Measurements from ENCODE around the gene POPDC3. TPM values are rescaled to one million over a fixed set of nuclear protein-coding genes. Genes with fewer than 3 reads are reported as not detected.
A peak's percentile ranks its signal among the peaks of the same experiment; 100 is the strongest.

POPDC3 gene
- total RNA-seq, 4 donors from 2014 or later = 0.46 to 3.0 TPM; not detected in 2

GRCh38 chr6:105153676-105154075 is 26.1 kb downstream of the POPDC3 start:
- DNase-seq (ENCODE audit: low spot score) (no peak), ATAC-seq (ENCODE audit: low FRiP score) (no peak)

GRCh38 chr6:105152880-105153279 is 26.9 kb downstream of the POPDC3 start:
- DNase-seq (ENCODE audit: low spot score) (no peak), ATAC-seq (ENCODE audit: low FRiP score) (no peak)
- TF ChIP-seq CTCF (IDR thresholded peaks at IDR 0.05) = no peak

More at GRCh38 chr6:105153676-105154075, 26.1 kb downstream of the POPDC3 start:
- TF ChIP-seq CTCF (IDR thresholded peaks at IDR 0.05) = no peak

GRCh38 chr6:105151644-105152043 is 28.2 kb downstream of the POPDC3 start:
- ATAC-seq (ENCODE audit: low FRiP score) (no peak), DNase-seq (ENCODE audit: low spot score) (no peak)
- TF ChIP-seq CTCF (IDR thresholded peaks at IDR 0.05) = no peak

GRCh38 chr6:105138141-105138540 is 41.7 kb downstream of the POPDC3 start:
- TF ChIP-seq CTCF (IDR thresholded peaks at IDR 0.05) = no peak
- DNase-seq (ENCODE audit: low spot score) (no peak), ATAC-seq (ENCODE audit: low FRiP score) (no peak)

- DNase-seq (ENCODE audit: low spot score) = no peak
- no peak for ATAC-seq (ENCODE audit: low FRiP score)
Measured at GRCh38 chr6:105137388-105137787, 42.4 kb downstream of the POPDC3 start.

GRCh38 chr6:105136431-105137350 is 43.1 kb downstream of the POPDC3 start:
- no peak for TF ChIP-seq CTCF (IDR thresholded peaks at IDR 0.05)
- DNase-seq (ENCODE audit: low spot score) = no peak
- ATAC-seq (ENCODE audit: low FRiP score) = peak; percentile 69

More at GRCh38 chr6:105137388-105137787, 42.4 kb downstream of the POPDC3 start:
- TF ChIP-seq CTCF (IDR thresholded peaks at IDR 0.05) = no peak
